ENCODE measurements around the gene PELO.
"Not testable (repeated sequence)": the region's sequence is repeated elsewhere in the genome, so short reads cannot be mapped to it uniquely, and the experiment has no call there.

PELO gene

DNA sequence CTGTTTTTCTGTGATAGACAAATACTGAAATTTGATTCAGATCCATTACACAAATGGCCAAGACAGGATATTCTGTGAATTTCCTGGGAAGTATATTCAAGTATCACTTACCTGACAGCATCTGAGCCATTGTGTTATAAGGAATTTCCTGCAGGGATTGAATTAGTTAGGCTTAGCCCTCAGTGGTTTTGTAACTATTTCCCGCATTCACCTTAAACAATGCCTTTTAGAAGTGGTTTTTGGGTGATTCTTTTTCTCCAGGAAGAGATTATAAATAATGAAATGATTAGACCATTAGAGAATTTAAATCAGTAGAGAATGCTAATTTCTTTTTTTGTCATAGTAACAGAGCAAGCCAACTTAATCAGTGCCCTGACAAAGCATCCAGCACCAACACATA, 30.6 kb downstream of the PELO start:
- TF ChIP-seq, protein P1, sequence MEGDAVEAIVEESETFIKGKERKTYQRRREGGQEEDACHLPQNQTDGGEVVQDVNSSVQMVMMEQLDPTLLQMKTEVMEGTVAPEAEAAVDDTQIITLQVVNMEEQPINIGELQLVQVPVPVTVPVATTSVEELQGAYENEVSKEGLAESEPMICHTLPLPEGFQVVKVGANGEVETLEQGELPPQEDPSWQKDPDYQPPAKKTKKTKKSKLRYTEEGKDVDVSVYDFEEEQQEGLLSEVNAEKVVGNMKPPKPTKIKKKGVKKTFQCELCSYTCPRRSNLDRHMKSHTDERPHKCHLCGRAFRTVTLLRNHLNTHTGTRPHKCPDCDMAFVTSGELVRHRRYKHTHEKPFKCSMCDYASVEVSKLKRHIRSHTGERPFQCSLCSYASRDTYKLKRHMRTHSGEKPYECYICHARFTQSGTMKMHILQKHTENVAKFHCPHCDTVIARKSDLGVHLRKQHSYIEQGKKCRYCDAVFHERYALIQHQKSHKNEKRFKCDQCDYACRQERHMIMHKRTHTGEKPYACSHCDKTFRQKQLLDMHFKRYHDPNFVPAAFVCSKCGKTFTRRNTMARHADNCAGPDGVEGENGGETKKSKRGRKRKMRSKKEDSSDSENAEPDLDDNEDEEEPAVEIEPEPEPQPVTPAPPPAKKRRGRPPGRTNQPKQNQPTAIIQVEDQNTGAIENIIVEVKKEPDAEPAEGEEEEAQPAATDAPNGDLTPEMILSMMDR (conservative IDR thresholded peaks at IDR 0.05) = no peak

DNA sequence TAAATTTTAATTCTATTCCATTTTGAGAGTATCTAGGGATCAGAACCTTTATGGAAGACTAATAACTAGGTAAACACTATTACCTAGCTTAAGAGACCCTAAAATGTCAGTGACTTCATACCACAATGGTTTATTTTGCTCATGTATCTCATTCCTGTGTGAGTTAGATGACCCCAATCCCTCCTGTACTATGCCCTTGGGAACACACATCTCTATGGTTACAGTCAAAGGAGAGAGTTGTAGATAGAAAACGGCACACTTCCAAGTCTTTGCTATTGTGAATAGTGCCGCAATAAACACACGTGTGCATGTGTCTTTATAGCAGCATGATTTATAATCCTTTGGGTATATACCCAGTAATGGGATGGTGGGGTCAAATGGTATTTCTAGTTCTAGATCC, 31.1 kb downstream of the PELO start:
- not testable (repeated sequence) for H3K27ac ChIP-seq

More for the DNA sequence above, 30.6 kb downstream of the PELO start:
- no peak overlapping the region for H3K27ac ChIP-seq

DNA sequence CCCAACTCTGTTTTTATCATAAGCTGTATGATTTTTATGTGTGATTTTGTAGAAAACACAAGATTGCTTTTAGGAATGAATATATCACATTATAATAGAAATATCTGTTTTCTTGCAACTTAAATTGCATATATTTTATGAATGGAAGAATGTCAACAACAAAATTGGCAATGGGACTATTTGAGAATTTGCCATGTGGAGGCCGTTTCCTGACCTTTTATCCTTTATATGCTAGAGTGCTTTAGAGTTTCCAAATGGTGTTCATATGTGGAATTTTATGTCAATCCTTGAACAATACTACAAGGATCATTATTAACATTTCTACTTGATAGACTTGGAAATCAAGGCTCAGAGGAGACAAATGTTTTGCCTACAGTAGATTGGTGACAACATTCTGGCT, 34.2 kb downstream of the PELO start:
- TF ChIP-seq, protein P1 (conservative IDR thresholded peaks at IDR 0.05) = no peak
- H3K27ac ChIP-seq = no peak overlapping the region

DNA sequence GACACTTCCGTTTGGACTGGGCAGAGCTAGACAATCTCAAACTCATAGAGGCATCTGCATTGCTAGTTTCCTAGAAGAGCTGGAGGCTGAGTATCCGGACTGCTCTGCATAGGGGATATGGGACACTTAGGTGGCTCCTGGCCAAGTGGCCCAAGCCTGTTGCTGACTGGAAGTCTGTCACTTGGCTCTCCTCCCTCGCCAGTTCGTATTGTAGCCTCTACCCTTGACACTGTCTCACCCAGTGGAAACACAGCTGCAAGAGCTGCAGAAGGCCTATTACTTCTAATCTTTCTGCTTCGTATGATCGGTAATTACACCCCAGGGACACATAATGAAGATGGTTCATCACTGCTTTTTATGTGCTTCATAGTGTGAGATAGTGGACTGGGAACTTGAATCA, 34.7 kb downstream of the PELO start:
- no peak overlapping the region for H3K27ac ChIP-seq

DNA sequence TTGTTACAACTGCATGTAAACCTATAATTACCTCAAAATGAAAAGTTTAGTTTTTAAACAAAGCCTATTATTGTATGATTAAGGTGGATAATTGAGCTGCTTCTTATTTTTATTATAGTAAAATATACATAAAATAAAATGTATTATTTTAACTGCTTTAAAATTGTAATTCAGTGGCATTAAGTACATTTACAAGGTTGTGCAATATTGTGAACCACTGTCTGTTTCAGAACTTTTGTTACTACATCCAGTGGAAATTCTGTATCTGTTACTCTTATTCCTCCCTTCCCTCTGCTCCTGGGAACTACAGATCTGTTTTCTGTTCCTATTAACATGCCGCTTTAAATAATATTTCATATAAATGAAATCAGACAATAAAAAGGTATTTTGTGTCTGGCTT, 37.1 kb downstream of the PELO start:
- H3K27ac ChIP-seq = no peak overlapping the region
- TF ChIP-seq, protein P1 (conservative IDR thresholded peaks at IDR 0.05) = no peak

More for the DNA sequence above, 34.7 kb downstream of the PELO start:
- TF ChIP-seq, protein P1 (conservative IDR thresholded peaks at IDR 0.05) = no peak

DNA sequence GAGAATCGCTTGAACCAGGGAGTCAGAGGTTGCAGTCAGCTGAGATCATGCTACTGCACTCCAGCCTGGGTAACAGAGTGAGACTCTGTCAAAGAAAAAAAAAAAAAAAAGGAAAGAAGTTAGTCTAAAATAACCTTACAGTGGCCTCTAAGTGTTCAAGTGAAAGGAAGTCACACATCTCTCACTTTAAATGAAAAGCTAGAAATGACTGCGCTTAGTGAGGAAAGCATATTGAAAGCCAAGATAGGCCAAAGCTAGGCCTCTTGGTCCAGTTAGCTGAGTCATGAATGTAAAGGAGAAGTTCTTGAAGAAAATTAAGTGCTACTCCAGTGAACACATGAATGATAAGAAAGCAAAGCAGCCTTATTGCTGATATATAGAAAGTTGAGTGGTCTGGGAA, 38.1 kb downstream of the PELO start:
- TF ChIP-seq, protein P1 (conservative IDR thresholded peaks at IDR 0.05) = no peak
- H3K27ac ChIP-seq = no peak overlapping the region

DNA sequence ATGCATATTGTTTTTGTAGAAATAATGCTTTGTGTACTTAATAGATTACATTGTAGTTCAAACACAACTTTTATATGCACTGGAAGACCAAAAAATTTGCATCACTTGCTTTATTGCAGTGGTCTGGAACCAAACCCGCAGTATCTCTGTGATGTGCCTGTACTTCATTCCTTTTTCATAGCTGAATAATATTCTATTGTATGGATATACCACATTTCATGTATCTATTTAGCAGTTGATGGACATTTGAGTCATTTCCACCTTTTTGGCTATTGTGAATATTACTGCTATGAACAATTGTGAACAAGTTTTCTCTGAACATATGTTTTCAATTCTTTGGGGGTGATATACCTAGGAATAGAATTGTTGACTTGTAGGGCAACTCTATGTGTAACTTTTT, 40.1 kb downstream of the PELO start:
- H3K27ac ChIP-seq = no peak overlapping the region
- TF ChIP-seq, protein P1 (conservative IDR thresholded peaks at IDR 0.05) = no peak

DNA sequence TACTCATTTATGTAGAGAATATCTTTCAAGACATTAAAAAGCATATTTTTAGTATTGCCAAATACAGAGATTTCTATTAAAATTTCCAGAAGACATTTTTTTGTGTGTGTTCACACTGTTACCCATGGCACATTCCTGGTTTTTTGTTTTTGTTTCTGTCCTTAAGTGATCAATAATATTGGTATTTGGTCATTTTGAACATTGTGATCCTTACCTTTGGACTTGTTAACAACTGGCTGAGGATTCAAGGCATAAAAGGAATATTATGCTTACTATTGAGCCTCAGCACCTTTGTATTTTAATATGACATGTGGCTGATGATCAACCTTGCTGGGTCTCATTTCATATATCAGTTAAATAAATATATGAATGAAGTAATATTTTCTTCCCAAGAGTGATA, 41.9 kb downstream of the PELO start:
- TF ChIP-seq, protein P1 (conservative IDR thresholded peaks at IDR 0.05) = no peak
- no peak overlapping the region for H3K27ac ChIP-seq
